ENCODE data around the gene SAPCD2. TPM values are rescaled to one million over a fixed set of nuclear protein-coding genes. Genes with fewer than 3 reads are reported as not detected.

SAPCD2 gene
- total and polyA plus RNA-seq, 2 of the 8 experiments (the other 6 are each of a cell fraction or from before 2014, with no cell fraction given), result 12.7 to 32.1 TPM

DNA sequence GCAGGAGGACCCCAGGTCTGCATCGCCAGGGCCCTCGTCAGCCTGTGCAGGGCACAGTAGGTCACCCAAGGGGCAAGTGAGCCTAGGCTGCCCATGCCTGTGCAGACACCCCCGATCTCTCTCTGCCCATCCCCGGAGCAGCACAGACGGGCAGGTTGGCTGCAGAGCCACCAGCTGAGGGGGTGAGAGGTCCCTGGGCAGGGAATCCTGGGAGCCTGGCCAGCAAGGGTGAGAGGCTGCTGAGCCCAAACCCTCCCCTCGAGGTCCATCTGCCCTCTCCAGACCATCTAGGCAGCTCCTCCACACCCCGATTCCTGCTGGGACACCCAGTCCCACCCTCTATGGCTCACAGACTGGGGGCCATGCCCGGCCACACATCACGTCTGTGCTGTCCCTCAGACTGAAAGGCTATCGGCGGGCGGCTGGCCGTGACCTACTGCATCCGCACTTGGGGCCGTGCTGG is 46.9 kb upstream of the SAPCD2 start:
- no peak overlapping the region for H3K14ac ChIP-seq (ENCODE audit: insufficient read length)
- peaks cover 0 to 4% of the 10 kb centered on the region in 2 experiments for H4K20me1 ChIP-seq (replicated peaks in 1 of 2; ENCODE audit: control insufficient read depth in 1 of 2, insufficient read depth in 2 of 2, low read length in 2 of 2)
- H4K5ac ChIP-seq (ENCODE audit: insufficient read length, low read depth, low read length), result no peak overlapping the region
- no peak overlapping the region for H3K9ac ChIP-seq (replicated peaks in 1 of 4; ENCODE audit: extremely low read depth in 1 of 4, low read depth in 3 of 4, low read length in 3 of 4)
- H3K79me1 ChIP-seq (ENCODE audit: low read depth, low read length), result no peaks in the 10 kb centered on the region
- WGBS, 2 experiments (ENCODE audit: extremely low coverage in 1 of 2, insufficient coverage in 1 of 2, insufficient read length in 1 of 2, insufficient replicate concordance in 2 of 2, low coverage in 1 of 2, low lambda C conversion rate in 2 of 2, missing lambda C conversion rate in 1 of 2), result 85% methylated on average over 14 of the region's 15 CpGs; no CpG with 5 or more reads in 1 of the 2 experiments
- no peak overlapping the region for H3K18ac ChIP-seq (ENCODE audit: extremely low read depth, low read length)
- H4K91ac ChIP-seq (replicated peaks; ENCODE audit: insufficient read length, low read length), result no peak overlapping the region
- H3K27me3 ChIP-seq (replicated peaks in 1 of 4; ENCODE audit: control insufficient read depth in 3 of 4, extremely low read depth in 1 of 4, insufficient read depth in 3 of 4, low read length in 3 of 4), result peaks cover 15 to 36% (median 30%) of the 10 kb centered on the region in 4 experiments
- no peak overlapping the region for H3K4me2 ChIP-seq (ENCODE audit: insufficient read depth in 1 of 2, low read depth in 2 of 2, low read length in 2 of 2)
- no peaks in the 10 kb centered on the region for H3K9me3 ChIP-seq (ENCODE audit: insufficient read depth in 2 of 2, low read depth in 1 of 2, low read length in 1 of 2)
- DNase-seq (ENCODE audit: low read depth in 1 of 2, low spot score in 2 of 2) (no peak), FAIRE-seq (no peak)
- H3K79me2 ChIP-seq (ENCODE audit: control insufficient read depth in 1 of 2, insufficient read depth in 2 of 2, low read length in 2 of 2), result no peaks in the 10 kb centered on the region
- no peak overlapping the region for H3K4ac ChIP-seq (replicated peaks; ENCODE audit: insufficient read length, low read depth, low read length)
- no peak overlapping the region for H2BK20ac ChIP-seq (ENCODE audit: low read length)
- H2BK120ac ChIP-seq (replicated peaks; ENCODE audit: low read depth, low read length), result no peak overlapping the region
- ChIA-PET POLR2A (ENCODE audit: partially characterized antibody) (interaction anchor here (1.2 to 1.4 kb wide), 2 partner anchors 12 to 110 kb away, joined by 3 to 4 read pairs; partner anchors contain the start of gene RNF224), CTCF (ENCODE audit: partially characterized antibody) (interaction anchor here (1.4 to 2.5 kb wide), 7 partner anchors 10 to 136 kb away, joined by 4 to 6 read pairs (median 5); no protein-coding TSS in a partner anchor)
- H4K8ac ChIP-seq (ENCODE audit: extremely low read depth, insufficient read depth, low read length), result no peak overlapping the region
- H2BK15ac ChIP-seq (ENCODE audit: low read length), result no peak overlapping the region
- no peaks in the 10 kb centered on the region for H3K36me3 ChIP-seq (ENCODE audit: control insufficient read depth in 2 of 4, insufficient read depth in 4 of 4, low read length in 3 of 4)
- no peak overlapping the region for H2AK5ac ChIP-seq (ENCODE audit: low read depth, low read length)
- H3K4me3 ChIP-seq (ENCODE audit: extremely low read depth in 1 of 4, insufficient read depth in 2 of 4, low read depth in 3 of 4, low read length in 4 of 4), result no peak overlapping the region
- no peak overlapping the region for H2BK5ac ChIP-seq (ENCODE audit: low read depth, low read length)
- H2BK12ac ChIP-seq (ENCODE audit: low read depth, low read length), result no peak overlapping the region
- peaks cover 0 to 7% (median under 1%) of the 10 kb centered on the region in 4 experiments; a peak in 3 of 7 replicates for H3K4me1 ChIP-seq (replicated peaks in 1 of 4; ENCODE audit: control insufficient read depth in 3 of 4, insufficient read depth in 4 of 4, low read length in 3 of 4)
- H3K56ac ChIP-seq (replicated peaks; ENCODE audit: insufficient read length, low read depth, low read length), result no peak overlapping the region
- peaks cover 3% of the 10 kb centered on the region; the same call in 1 of the 2 replicates for H3K23me2 ChIP-seq (ENCODE audit: low read depth, low read length)
- H2AFZ ChIP-seq (ENCODE audit: low read length), result no peak overlapping the region
- no peak overlapping the region for H3K27ac ChIP-seq (ENCODE audit: low read depth, low read length)
- H3K23ac ChIP-seq (ENCODE audit: insufficient read length), result no peak overlapping the region
- TF ChIP-seq YY1 (IDR thresholded peaks at IDR 0.05; ENCODE audit: low read depth, low read length), result no peak
- TF ChIP-seq KDM4A (IDR thresholded peaks at IDR 0.05; ENCODE audit: low read depth, low read length, severe bottlenecking), result no peak
- no peak for TF ChIP-seq SRF (IDR thresholded peaks at IDR 0.05; ENCODE audit: low read depth, low read length)
- TF ChIP-seq KDM5A (IDR thresholded peaks at IDR 0.05; ENCODE audit: low read length), result no peak
- no peak for TF ChIP-seq RXRA (IDR thresholded peaks at IDR 0.05; ENCODE audit: insufficient read depth, low read depth, low read length)
- TF ChIP-seq ZNF274 (IDR thresholded peaks at IDR 0.05; ENCODE audit: borderline replicate concordance, extremely low read depth, low read length), result no peak
- no peak for TF ChIP-seq RBBP5 (IDR thresholded peaks at IDR 0.05; ENCODE audit: borderline replicate concordance, low read depth, low read length)
- TF ChIP-seq, protein P1, sequence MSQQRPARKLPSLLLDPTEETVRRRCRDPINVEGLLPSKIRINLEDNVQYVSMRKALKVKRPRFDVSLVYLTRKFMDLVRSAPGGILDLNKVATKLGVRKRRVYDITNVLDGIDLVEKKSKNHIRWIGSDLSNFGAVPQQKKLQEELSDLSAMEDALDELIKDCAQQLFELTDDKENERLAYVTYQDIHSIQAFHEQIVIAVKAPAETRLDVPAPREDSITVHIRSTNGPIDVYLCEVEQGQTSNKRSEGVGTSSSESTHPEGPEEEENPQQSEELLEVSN (IDR thresholded peaks at IDR 0.05), result no peak
- no peak for TF ChIP-seq CTCF (IDR thresholded peaks at IDR 0.05; ENCODE audit: control extremely low read depth in 1 of 3, insufficient read depth in 1 of 3, low read depth in 1 of 3, low read length in 3 of 3)
- no peak for TF ChIP-seq SIN3A (conservative IDR thresholded peaks at IDR 0.05 in 1 of 2, IDR thresholded peaks at IDR 0.05 in 1 of 2; ENCODE audit: low read depth in 1 of 2, low read length in 2 of 2)
